ENCODE measurements around the gene NPAS1. TPM values are rescaled to one million over a fixed set of nuclear protein-coding genes. Genes with fewer than 3 reads are reported as not detected.

The NPAS1 gene
- total and polyA plus RNA-seq, 2 experiments from 2014 or later = 5.6 to 9.8 TPM

- TF ChIP-seq, protein P1, sequence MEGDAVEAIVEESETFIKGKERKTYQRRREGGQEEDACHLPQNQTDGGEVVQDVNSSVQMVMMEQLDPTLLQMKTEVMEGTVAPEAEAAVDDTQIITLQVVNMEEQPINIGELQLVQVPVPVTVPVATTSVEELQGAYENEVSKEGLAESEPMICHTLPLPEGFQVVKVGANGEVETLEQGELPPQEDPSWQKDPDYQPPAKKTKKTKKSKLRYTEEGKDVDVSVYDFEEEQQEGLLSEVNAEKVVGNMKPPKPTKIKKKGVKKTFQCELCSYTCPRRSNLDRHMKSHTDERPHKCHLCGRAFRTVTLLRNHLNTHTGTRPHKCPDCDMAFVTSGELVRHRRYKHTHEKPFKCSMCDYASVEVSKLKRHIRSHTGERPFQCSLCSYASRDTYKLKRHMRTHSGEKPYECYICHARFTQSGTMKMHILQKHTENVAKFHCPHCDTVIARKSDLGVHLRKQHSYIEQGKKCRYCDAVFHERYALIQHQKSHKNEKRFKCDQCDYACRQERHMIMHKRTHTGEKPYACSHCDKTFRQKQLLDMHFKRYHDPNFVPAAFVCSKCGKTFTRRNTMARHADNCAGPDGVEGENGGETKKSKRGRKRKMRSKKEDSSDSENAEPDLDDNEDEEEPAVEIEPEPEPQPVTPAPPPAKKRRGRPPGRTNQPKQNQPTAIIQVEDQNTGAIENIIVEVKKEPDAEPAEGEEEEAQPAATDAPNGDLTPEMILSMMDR (conservative IDR thresholded peaks at IDR 0.05; ENCODE audit: low read depth in 2 of 2) = no peak
- no peak for TF ChIP-seq ZNF331 (CRISPR knock-in tag; IDR thresholded peaks at IDR 0.05; ENCODE audit: low read depth)
- TF ChIP-seq, protein P2, sequence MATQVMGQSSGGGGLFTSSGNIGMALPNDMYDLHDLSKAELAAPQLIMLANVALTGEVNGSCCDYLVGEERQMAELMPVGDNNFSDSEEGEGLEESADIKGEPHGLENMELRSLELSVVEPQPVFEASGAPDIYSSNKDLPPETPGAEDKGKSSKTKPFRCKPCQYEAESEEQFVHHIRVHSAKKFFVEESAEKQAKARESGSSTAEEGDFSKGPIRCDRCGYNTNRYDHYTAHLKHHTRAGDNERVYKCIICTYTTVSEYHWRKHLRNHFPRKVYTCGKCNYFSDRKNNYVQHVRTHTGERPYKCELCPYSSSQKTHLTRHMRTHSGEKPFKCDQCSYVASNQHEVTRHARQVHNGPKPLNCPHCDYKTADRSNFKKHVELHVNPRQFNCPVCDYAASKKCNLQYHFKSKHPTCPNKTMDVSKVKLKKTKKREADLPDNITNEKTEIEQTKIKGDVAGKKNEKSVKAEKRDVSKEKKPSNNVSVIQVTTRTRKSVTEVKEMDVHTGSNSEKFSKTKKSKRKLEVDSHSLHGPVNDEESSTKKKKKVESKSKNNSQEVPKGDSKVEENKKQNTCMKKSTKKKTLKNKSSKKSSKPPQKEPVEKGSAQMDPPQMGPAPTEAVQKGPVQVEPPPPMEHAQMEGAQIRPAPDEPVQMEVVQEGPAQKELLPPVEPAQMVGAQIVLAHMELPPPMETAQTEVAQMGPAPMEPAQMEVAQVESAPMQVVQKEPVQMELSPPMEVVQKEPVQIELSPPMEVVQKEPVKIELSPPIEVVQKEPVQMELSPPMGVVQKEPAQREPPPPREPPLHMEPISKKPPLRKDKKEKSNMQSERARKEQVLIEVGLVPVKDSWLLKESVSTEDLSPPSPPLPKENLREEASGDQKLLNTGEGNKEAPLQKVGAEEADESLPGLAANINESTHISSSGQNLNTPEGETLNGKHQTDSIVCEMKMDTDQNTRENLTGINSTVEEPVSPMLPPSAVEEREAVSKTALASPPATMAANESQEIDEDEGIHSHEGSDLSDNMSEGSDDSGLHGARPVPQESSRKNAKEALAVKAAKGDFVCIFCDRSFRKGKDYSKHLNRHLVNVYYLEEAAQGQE (IDR thresholded peaks at IDR 0.05; ENCODE audit: unreplicated experiment) = no peak
- no peak for TF ChIP-seq POLR2AphosphoS5 (IDR thresholded peaks at IDR 0.05; ENCODE audit: low read depth)
These were observed 75.2 kb downstream of the NPAS1 start (continued) for GRCh38 chr19:47094557-47095475.

Other genes starting within 250 kb of the NPAS1 start
- gene SLC1A5, start 231.2 kb upstream of the NPAS1 start, total RNA-seq (2014; rRNA removed; shearing (Covaris generic)) = 249 and 272 TPM in 2 replicates
- 103 and 109 TPM in 2 replicates for gene SLC1A5, start 231.2 kb upstream of the NPAS1 start, polyA plus RNA-seq (2016; fragmentation: Nextera tagmentation; extraction: Ambion mirVana)
- gene AP2S1, start 169.0 kb upstream of the NPAS1 start, total RNA-seq (2014; rRNA removed; shearing (Covaris generic)) = 115 and 140 TPM in 2 replicates
- gene AP2S1, start 169.0 kb upstream of the NPAS1 start, polyA plus RNA-seq (2016; fragmentation: Nextera tagmentation; extraction: Ambion mirVana) = 278 and 299 TPM in 2 replicates
- gene ARHGAP35, start 158.8 kb upstream of the NPAS1 start, total RNA-seq (2014; rRNA removed; shearing (Covaris generic)) = 49.4 and 57.7 TPM in 2 replicates
- gene ARHGAP35, start 158.8 kb upstream of the NPAS1 start, polyA plus RNA-seq (2016; fragmentation: Nextera tagmentation; extraction: Ambion mirVana) = 13.6 and 14.4 TPM in 2 replicates
- gene TMEM160, start 28.8 kb downstream of the NPAS1 start, total RNA-seq (2014; rRNA removed; shearing (Covaris generic)) = 53.0 and 60.4 TPM in 2 replicates
- 251 and 255 TPM in 2 replicates for gene TMEM160, start 28.8 kb downstream of the NPAS1 start, polyA plus RNA-seq (2016; fragmentation: Nextera tagmentation; extraction: Ambion mirVana)
- 33.8 and 36.9 TPM in 2 replicates for gene ZC3H4, start 93.9 kb downstream of the NPAS1 start, total RNA-seq (2014; rRNA removed; shearing (Covaris generic))
- 26.7 and 29.4 TPM in 2 replicates for gene ZC3H4, start 93.9 kb downstream of the NPAS1 start, polyA plus RNA-seq (2016; fragmentation: Nextera tagmentation; extraction: Ambion mirVana)
- gene SAE1, start 111.0 kb downstream of the NPAS1 start, total RNA-seq (2014; rRNA removed; shearing (Covaris generic)) = 236 and 258 TPM in 2 replicates
- 108 and 115 TPM in 2 replicates for gene SAE1, start 111.0 kb downstream of the NPAS1 start, polyA plus RNA-seq (2016; fragmentation: Nextera tagmentation; extraction: Ambion mirVana)
- 27.8 and 31.9 TPM in 2 replicates for gene BBC3, start 211.4 kb downstream of the NPAS1 start, total RNA-seq (2014; rRNA removed; shearing (Covaris generic))
- 23.4 and 25.8 TPM in 2 replicates for gene BBC3, start 211.4 kb downstream of the NPAS1 start, polyA plus RNA-seq (2016; fragmentation: Nextera tagmentation; extraction: Ambion mirVana)
- 14.5 and 17.3 TPM in 2 replicates for gene CCDC9, start 236.7 kb downstream of the NPAS1 start, total RNA-seq (2014; rRNA removed; shearing (Covaris generic))
- 15.0 and 15.3 TPM in 2 replicates for gene CCDC9, start 236.7 kb downstream of the NPAS1 start, polyA plus RNA-seq (2016; fragmentation: Nextera tagmentation; extraction: Ambion mirVana)

All from GM23338 (cell line).